ENCODE results near the gene OTX2.

DNA sequence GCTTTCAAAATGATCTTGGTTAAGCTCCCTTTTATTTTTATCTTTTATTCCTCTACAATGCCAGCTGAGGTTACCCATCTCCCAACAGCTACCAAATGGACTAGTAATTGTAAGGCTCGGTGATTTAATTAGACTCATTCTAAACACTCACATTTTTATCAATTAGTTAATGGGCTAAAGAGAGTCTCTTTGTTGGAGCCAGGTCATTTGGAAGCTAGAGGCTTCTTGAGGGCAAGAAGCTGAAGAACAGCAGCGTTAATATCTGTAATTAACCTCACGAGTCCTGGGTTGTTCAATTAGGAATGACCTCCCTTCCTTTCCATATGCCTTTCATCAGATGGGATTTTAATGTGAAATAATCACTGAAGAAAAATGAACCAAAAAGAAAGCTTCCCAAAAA lies 56.9 kb downstream of the OTX2 start:
- TF ChIP-seq, protein P1, sequence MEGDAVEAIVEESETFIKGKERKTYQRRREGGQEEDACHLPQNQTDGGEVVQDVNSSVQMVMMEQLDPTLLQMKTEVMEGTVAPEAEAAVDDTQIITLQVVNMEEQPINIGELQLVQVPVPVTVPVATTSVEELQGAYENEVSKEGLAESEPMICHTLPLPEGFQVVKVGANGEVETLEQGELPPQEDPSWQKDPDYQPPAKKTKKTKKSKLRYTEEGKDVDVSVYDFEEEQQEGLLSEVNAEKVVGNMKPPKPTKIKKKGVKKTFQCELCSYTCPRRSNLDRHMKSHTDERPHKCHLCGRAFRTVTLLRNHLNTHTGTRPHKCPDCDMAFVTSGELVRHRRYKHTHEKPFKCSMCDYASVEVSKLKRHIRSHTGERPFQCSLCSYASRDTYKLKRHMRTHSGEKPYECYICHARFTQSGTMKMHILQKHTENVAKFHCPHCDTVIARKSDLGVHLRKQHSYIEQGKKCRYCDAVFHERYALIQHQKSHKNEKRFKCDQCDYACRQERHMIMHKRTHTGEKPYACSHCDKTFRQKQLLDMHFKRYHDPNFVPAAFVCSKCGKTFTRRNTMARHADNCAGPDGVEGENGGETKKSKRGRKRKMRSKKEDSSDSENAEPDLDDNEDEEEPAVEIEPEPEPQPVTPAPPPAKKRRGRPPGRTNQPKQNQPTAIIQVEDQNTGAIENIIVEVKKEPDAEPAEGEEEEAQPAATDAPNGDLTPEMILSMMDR (IDR thresholded peaks at IDR 0.05): no peak
- no peak for TF ChIP-seq POLR2A (IDR thresholded peaks at IDR 0.05)

All from lower leg skin (tissue), 3 donors.